H1 (cell line): ENCODE data around the gene SOX1. TPM values are rescaled to one million over a fixed set of nuclear protein-coding genes. Genes with fewer than 3 reads are reported as not detected.

Experiments
- CTCF ChIA-PET: fragments of 300-600 bp; sonication (Branson Sonifier 250); formaldehyde crosslinking; loops from one replicate; lab custom pipeline; 2021; ENCODE audit not compliant: partially characterized antibody; lab: Charles Lee
- POLR2A ChIA-PET: fragments of 300-600 bp; sonication (Branson Sonifier 250); formaldehyde crosslinking; loops from one replicate; lab custom pipeline; 2021; ENCODE audit warnings: inconsistent platforms; ENCODE audit not compliant: partially characterized antibody; lab: Charles Lee
- DNase-seq, 2 experiments: peaks; one replicate each; pipeline versions ENCODE4 v3.0.0 to v3.0.0-alpha.2; 2010 to 2022; ENCODE audit warnings: low spot score in 2 of 2, low read depth in 1 of 2, mixed read lengths in 1 of 2
- FAIRE-seq: peaks from 2 replicates; lab custom pipeline; 2011; peaks lifted over from hg19 to GRCh38; lab: Jason Lieb, UNC
- H2AFZ ChIP-seq: 2 replicates; pipeline ENCODE4 v1.8.1; 2012; ENCODE audit warnings: low read length, inconsistent platforms
- H2AK5ac ChIP-seq: 2 replicates; pipeline ENCODE4 v1.6.1; 2013; ENCODE audit warnings: low read depth, low read length
- H2BK120ac ChIP-seq: replicated peaks from 2 replicates; pipeline ENCODE3; 2013; ENCODE audit warnings: low read depth, low read length, inconsistent platforms
- H2BK12ac ChIP-seq: 2 replicates; pipeline ENCODE4 v1.6.1; 2013; ENCODE audit warnings: low read depth, low read length
- H2BK15ac ChIP-seq: 2 replicates; pipeline ENCODE4 v1.6.1; 2013; ENCODE audit warnings: low read length
- H2BK20ac ChIP-seq: 2 replicates; pipeline ENCODE4 v1.6.1; 2013; ENCODE audit warnings: low read length
- H2BK5ac ChIP-seq: 2 replicates; pipeline ENCODE4 v1.6.1; 2013; ENCODE audit warnings: low read depth, low read length
- H3K14ac ChIP-seq: 2 replicates; pipeline ENCODE4 v1.6.1; 2013; ENCODE audit warnings: inconsistent platforms; ENCODE audit not compliant: insufficient read length
- H3K18ac ChIP-seq: 2 replicates; pipeline ENCODE4 v1.6.1; 2013; ENCODE audit warnings: low read length; ENCODE audit errors: extremely low read depth
- H3K23ac ChIP-seq: 2 replicates; pipeline ENCODE4 v1.6.1; 2013; ENCODE audit warnings: inconsistent platforms; ENCODE audit not compliant: insufficient read length
- H3K23me2 ChIP-seq: 2 replicates; pipeline ENCODE4 v1.6.1; 2013; ENCODE audit warnings: low read depth, low read length
- H3K27ac ChIP-seq: 2 replicates; pipeline ENCODE4 v1.6.1; 2011; ENCODE audit warnings: low read depth, low read length, inconsistent platforms
- H3K27me3 ChIP-seq, 4 experiments: replicated peaks in 1 of 4; 1 replicate in 1 of 4; 2 replicates in 3 of 4; pipeline versions ENCODE4 v1.6.1 to v1.8.1; 2011 to 2013; ENCODE audit warnings: low read length in 3 of 4, mild to moderate bottlenecking in 3 of 4, inconsistent platforms in 2 of 4, mixed read lengths in 2 of 4, moderate library complexity in 1 of 4; ENCODE audit not compliant: control insufficient read depth in 3 of 4, insufficient read depth in 3 of 4; ENCODE audit errors: extremely low read depth in 1 of 4
- H3K36me3 ChIP-seq, 4 experiments: 2 replicates each; pipeline versions ENCODE4 v1.6.1 to v1.8.1; 2011 to 2013; ENCODE audit warnings: mild to moderate bottlenecking in 4 of 4, low read length in 3 of 4, moderate library complexity in 2 of 4, control low read depth in 1 of 4, inconsistent platforms in 1 of 4; ENCODE audit not compliant: insufficient read depth in 4 of 4, control insufficient read depth in 2 of 4
- H3K4ac ChIP-seq: replicated peaks from 2 replicates; pipeline ENCODE3; 2013; ENCODE audit warnings: low read length, low read depth, mixed read lengths, inconsistent platforms; ENCODE audit not compliant: insufficient read length
- H3K4me1 ChIP-seq, 4 experiments: replicated peaks in 1 of 4; 1 replicate in 1 of 4; 2 replicates in 3 of 4; pipeline versions ENCODE4 v1.6.1 to v1.8.1; 2011 to 2013; ENCODE audit warnings: low read length in 3 of 4, inconsistent platforms in 2 of 4, mixed read lengths in 1 of 4; ENCODE audit not compliant: insufficient read depth in 4 of 4, control insufficient read depth in 3 of 4
- H3K4me2 ChIP-seq, 2 experiments: 2 replicates each; pipeline versions ENCODE4 v1.6.1 to v1.8.1; 2011 to 2013; ENCODE audit warnings: low read depth in 2 of 2, low read length in 2 of 2, control low read depth in 1 of 2, inconsistent platforms in 1 of 2, mild to moderate bottlenecking in 1 of 2; ENCODE audit not compliant: insufficient read depth in 1 of 2
- H3K4me3 ChIP-seq, 4 experiments: fragments of 200-600, 300-600 bp in 1 of 4; sonication (generic), shearing (Covaris generic), sonication (Bioruptor Twin) in 1 of 4; 2 replicates each; pipeline versions ENCODE4 v1.5.1 to v1.8.1; 2011 to 2016; ENCODE audit warnings: low read length in 4 of 4, low read depth in 3 of 4, control low read depth in 2 of 4, inconsistent platforms in 2 of 4, mild to moderate bottlenecking in 2 of 4, mixed read lengths in 1 of 4, moderate library complexity in 1 of 4; ENCODE audit not compliant: insufficient read depth in 2 of 4; ENCODE audit errors: extremely low read depth in 1 of 4
- H3K56ac ChIP-seq: replicated peaks from 2 replicates; pipeline ENCODE3; 2013; ENCODE audit warnings: low read depth, mild to moderate bottlenecking, mixed read lengths, low read length, inconsistent platforms; ENCODE audit not compliant: insufficient read length
- H3K79me1 ChIP-seq: 2 replicates; pipeline ENCODE4 v1.6.1; 2013; ENCODE audit warnings: low read depth, low read length, control low read depth
- H3K79me2 ChIP-seq, 2 experiments: 2 replicates each; pipeline versions ENCODE4 v1.6.1 to v1.8.1; 2012 to 2013; ENCODE audit warnings: low read length in 2 of 2, mild to moderate bottlenecking in 2 of 2, inconsistent platforms in 1 of 2; ENCODE audit not compliant: insufficient read depth in 2 of 2, control insufficient read depth in 1 of 2
- H3K9ac ChIP-seq, 4 experiments: replicated peaks in 1 of 4; 1 replicate in 1 of 4; 2 replicates in 3 of 4; pipeline versions ENCODE4 v1.6.1 to v1.8.1; 2011 to 2013; ENCODE audit warnings: low read depth in 3 of 4, low read length in 3 of 4, control low read depth in 2 of 4, mild to moderate bottlenecking in 2 of 4, moderate library complexity in 2 of 4, inconsistent platforms in 1 of 4; ENCODE audit errors: extremely low read depth in 1 of 4
- H3K9me3 ChIP-seq, 2 experiments: 2 replicates each; pipeline versions ENCODE4 v1.6.1 to v1.8.1; 2012 to 2013; ENCODE audit warnings: mild to moderate bottlenecking in 2 of 2, moderate library complexity in 2 of 2, control low read depth in 1 of 2, inconsistent platforms in 1 of 2, low read depth in 1 of 2, low read length in 1 of 2, mixed read lengths in 1 of 2; ENCODE audit not compliant: insufficient read depth in 2 of 2
- H4K20me1 ChIP-seq, 2 experiments: replicated peaks in 1 of 2; 2 replicates each; pipeline versions ENCODE3 to v1.8.1; 2011 to 2013; ENCODE audit warnings: inconsistent platforms in 2 of 2, low read length in 2 of 2, mild to moderate bottlenecking in 1 of 2; ENCODE audit not compliant: insufficient read depth in 2 of 2, control insufficient read depth in 1 of 2
- H4K5ac ChIP-seq: 2 replicates; pipeline ENCODE4 v1.6.1; 2013; ENCODE audit warnings: low read length, low read depth, mixed read lengths, inconsistent platforms; ENCODE audit not compliant: insufficient read length
- H4K8ac ChIP-seq: 2 replicates; pipeline ENCODE4 v1.8.0; 2013; ENCODE audit warnings: mild to moderate bottlenecking, moderate library complexity, low read length, inconsistent platforms; ENCODE audit not compliant: insufficient read depth; ENCODE audit errors: extremely low read depth
- H4K91ac ChIP-seq: replicated peaks from 2 replicates; pipeline ENCODE3; 2013; ENCODE audit warnings: low read length, mixed read lengths, inconsistent platforms; ENCODE audit not compliant: insufficient read length
- ATF2 ChIP-seq: IDR thresholded peaks from 2 replicates; pipeline ENCODE4 v1.6.1; 2012; ENCODE audit warnings: low read length, inconsistent platforms
- BACH1 ChIP-seq: IDR thresholded peaks from 2 replicates; pipeline ENCODE4 v1.6.1; 2012; ENCODE audit warnings: low read length, improper control_type of control experiment
- CHD1 ChIP-seq: IDR thresholded peaks from 2 replicates; pipeline ENCODE4 v1.6.1; 2012; ENCODE audit warnings: low read depth, low read length, improper control_type of control experiment
- EGR1 ChIP-seq: IDR thresholded peaks from 2 replicates; pipeline ENCODE4 v1.6.1; 2011; ENCODE audit warnings: low read depth, low read length, borderline replicate concordance
- JUND ChIP-seq: IDR thresholded peaks from 2 replicates; pipeline ENCODE4 v1.6.1; 2011; ENCODE audit warnings: mild to moderate bottlenecking, improper control_type of control experiment, low read length
- MAFK ChIP-seq: IDR thresholded peaks from 2 replicates; pipeline ENCODE4 v1.6.1; 2012; ENCODE audit warnings: low read depth, mild to moderate bottlenecking, improper control_type of control experiment, low read length
- SIN3A ChIP-seq, 2 experiments: IDR thresholded peaks in 1 of 2; conservative IDR thresholded peaks in 1 of 2; 2 replicates each; pipeline ENCODE4 v1.6.1; 2011 to 2012; ENCODE audit warnings: low read length in 2 of 2, improper control_type of control experiment in 1 of 2, low read depth in 1 of 2, mild to moderate bottlenecking in 1 of 2
- SP2 ChIP-seq: IDR thresholded peaks from 2 replicates; pipeline ENCODE4 v1.6.1; 2012; ENCODE audit warnings: mild to moderate bottlenecking, low read length, inconsistent platforms
- SP4 ChIP-seq: IDR thresholded peaks from 2 replicates; pipeline ENCODE4 v1.6.1; 2012; ENCODE audit warnings: low read length, inconsistent platforms
- SUZ12 ChIP-seq: fragments of 200-600 bp; sonication (generic); IDR thresholded peaks from 2 replicates; pipeline ENCODE4 v1.6.1; 2012; ENCODE audit warnings: mild to moderate bottlenecking, inconsistent platforms, low read length, moderate library complexity, mixed read lengths
- USF2 ChIP-seq: IDR thresholded peaks from 2 replicates; pipeline ENCODE4 v1.6.1; 2011; ENCODE audit warnings: low read length, improper control_type of control experiment
- WGBS, 2 experiments: shearing (Covaris generic) in 1 of 2; methylation state at CpG; one replicate each; pipeline versions ENCODE4 v1.1.6 to v1.1.7; 2013 to 2015; ENCODE audit warnings: low lambda C conversion rate in 2 of 2, mixed read lengths in 2 of 2, inconsistent platforms in 1 of 2, low coverage in 1 of 2, missing lambda C conversion rate in 1 of 2; ENCODE audit not compliant: insufficient replicate concordance in 2 of 2, insufficient coverage in 1 of 2, insufficient read length in 1 of 2; ENCODE audit errors: extremely low coverage in 1 of 2, missing lambda C conversion rate in 1 of 2; 5-methylcytosine and 5-hydroxymethylcytosine counted together
- polyA plus RNA-seq, 7 experiments: library from polyadenylated mRNA; depleted of rRNA in 3 of 7; stranded (reverse) in 5 of 7; unstranded in 2 of 7; fragments of >200 nt in 5 of 7; fragments of 200-250 nt in 2 of 7; gene quantifications; 1 replicate in 5 of 7; 2 replicates in 1 of 7; 4 replicates in 1 of 7; pipeline versions ENCODE4 v1.2.1 to v1.2.3, GENCODE V29; 2011 to 2013; ENCODE audit warnings: missing spikeins in 2 of 7, mixed read lengths in 2 of 7
- total RNA-seq: library from RNA; stranded (reverse); fragmentation: NEBNext Ultra II Directional; extraction: Animal tissue kit (Norgen Biotek cat#: 25700); gene quantifications from 2 replicates; pipeline ENCODE4 v1.2.1, GENCODE V29; 2021

SOX1 gene
- total and polyA plus RNA-seq, 2 of the 8 experiments (the other 6 are each of a cell fraction or from before 2014, with no cell fraction given): 0.03 to 0.09 TPM

- Histone ChIP-seq H3K36me3 (no peaks in the 10 kb centered on the region), H2AK5ac (no peak overlapping the region), H3K23me2 (peaks cover 20% of the 10 kb centered on the region), H2BK120ac (no peak overlapping the region), H3K27ac (no peak overlapping the region), H3K4me3 (no peak overlapping the region), H4K91ac (no peak overlapping the region), H3K79me1 (no peaks in the 10 kb centered on the region), H2BK15ac (no peak overlapping the region), H3K4me1 (peaks cover 0 to 21% (median 11%) of the 10 kb centered on the region in 4 experiments; a peak in 6 of 7 replicates), H4K8ac (no peak overlapping the region), H3K4me2 (no peak overlapping the region), H2BK5ac (no peak overlapping the region), H3K4ac (no peak overlapping the region), H3K9me3 (no peaks in the 10 kb centered on the region), H4K5ac (no peak overlapping the region), H3K18ac (no peak overlapping the region), H3K27me3 (peaks cover 15 to 56% (median 48%) of the 10 kb centered on the region in 4 experiments), H4K20me1 (no peaks in the 10 kb centered on the region), H3K23ac (no peak overlapping the region), H3K9ac (no peak overlapping the region), H3K79me2 (no peaks in the 10 kb centered on the region), H3K14ac (no peak overlapping the region), H3K56ac (no peak overlapping the region), H2BK20ac (no peak overlapping the region), H2BK12ac (no peak overlapping the region), H2AFZ (no peak overlapping the region)
- CTCF ChIA-PET: interaction anchor here (1.0 to 2.0 kb wide), 10 partner anchors 9 to 342 kb away, joined by 3 to 14 read pairs (median 4); no protein-coding TSS in a partner anchor
- FAIRE-seq (peak; percentile 7), DNase-seq (no peak)
- POLR2A ChIA-PET: no interaction called here
- 86% methylated on average over 11 of the region's 11 CpGs; no CpG with 5 or more reads in 1 of the 2 experiments for WGBS, 2 experiments
- TF ChIP-seq SUZ12 (no peak), BACH1 (no peak), EGR1 (no peak), JUND (no peak), SP2 (no peak), ATF2 (no peak), USF2 (no peak), SIN3A (conservative IDR thresholded peaks at IDR 0.05 in 1 of 2, IDR thresholded peaks at IDR 0.05 in 1 of 2; ENCODE audit: low read depth in 1 of 2, low read length in 2 of 2) (no peak), SP4 (no peak), CHD1 (no peak), MAFK (no peak)
Measured at GRCh38 chr13:112101360-112101930, 34.5 kb downstream of the SOX1 start.
